Measurements from ENCODE around the gene PRDM2. TPM values are rescaled to one million over a fixed set of nuclear protein-coding genes. Genes with fewer than 3 reads are reported as not detected.

Gene PRDM2
- total RNA-seq, 1 donor from 2014 or later = 55.2 TPM

GRCh38 chr1:13830170-13830569, 130.2 kb downstream of the PRDM2 start:
- TF ChIP-seq, protein P1, sequence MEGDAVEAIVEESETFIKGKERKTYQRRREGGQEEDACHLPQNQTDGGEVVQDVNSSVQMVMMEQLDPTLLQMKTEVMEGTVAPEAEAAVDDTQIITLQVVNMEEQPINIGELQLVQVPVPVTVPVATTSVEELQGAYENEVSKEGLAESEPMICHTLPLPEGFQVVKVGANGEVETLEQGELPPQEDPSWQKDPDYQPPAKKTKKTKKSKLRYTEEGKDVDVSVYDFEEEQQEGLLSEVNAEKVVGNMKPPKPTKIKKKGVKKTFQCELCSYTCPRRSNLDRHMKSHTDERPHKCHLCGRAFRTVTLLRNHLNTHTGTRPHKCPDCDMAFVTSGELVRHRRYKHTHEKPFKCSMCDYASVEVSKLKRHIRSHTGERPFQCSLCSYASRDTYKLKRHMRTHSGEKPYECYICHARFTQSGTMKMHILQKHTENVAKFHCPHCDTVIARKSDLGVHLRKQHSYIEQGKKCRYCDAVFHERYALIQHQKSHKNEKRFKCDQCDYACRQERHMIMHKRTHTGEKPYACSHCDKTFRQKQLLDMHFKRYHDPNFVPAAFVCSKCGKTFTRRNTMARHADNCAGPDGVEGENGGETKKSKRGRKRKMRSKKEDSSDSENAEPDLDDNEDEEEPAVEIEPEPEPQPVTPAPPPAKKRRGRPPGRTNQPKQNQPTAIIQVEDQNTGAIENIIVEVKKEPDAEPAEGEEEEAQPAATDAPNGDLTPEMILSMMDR (conservative IDR thresholded peaks at IDR 0.05) = no peak
- Mint-ChIP-seq H3K9me3 (no peaks in the 10 kb centered on the region), H3K4me3 (no peak overlapping the region), H3K4me1 (no peaks in the 10 kb centered on the region), H3K27ac (ENCODE audit: unreplicated experiment) (no peak overlapping the region), H3K27me3 (ENCODE audit: low read depth) (peaks cover 9% of the 10 kb centered on the region), H3K36me3 (ENCODE audit: low read depth) (peaks cover 6% of the 10 kb centered on the region)
- DNase-seq (ENCODE audit: low read depth, low spot score) = no peak

DNA sequence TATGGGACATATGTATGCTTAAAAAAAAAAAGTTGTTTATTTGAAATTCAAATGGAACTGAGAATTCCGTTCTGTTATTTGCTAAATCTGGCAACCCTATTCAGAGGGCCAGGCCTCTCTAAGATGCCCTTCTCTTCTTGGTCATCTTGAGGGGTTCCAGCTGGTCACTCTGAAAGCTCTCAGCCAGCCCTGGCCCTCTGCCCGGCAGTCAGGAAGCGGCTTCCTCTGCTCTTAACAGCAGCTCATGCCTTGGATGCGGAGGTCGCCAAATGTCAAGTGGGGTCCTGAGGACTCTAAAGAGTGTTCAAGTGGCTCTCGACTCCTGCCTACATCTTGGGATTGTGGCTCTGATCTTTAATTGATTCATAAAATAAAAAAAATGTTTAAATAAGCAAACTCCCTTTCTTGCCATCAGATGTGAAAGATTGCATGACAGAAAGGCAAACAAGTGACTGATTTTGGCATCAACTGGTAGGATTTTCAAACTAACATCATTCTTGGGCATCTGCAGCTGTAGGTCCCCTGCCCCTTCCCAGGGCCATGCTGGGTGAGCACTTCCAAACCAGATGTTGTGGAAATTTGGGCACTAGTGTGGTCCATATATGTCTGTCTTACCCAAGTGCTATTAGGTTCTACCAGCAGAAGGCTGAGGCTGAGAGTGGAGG, 130.8 kb downstream of the PRDM2 start:
- Mint-ChIP-seq H3K9me3 (no peaks in the 10 kb centered on the region), H3K4me3 (no peak overlapping the region), H3K36me3 (ENCODE audit: low read depth) (peaks cover 4% of the 10 kb centered on the region), H3K4me1 (no peaks in the 10 kb centered on the region), H3K27me3 (ENCODE audit: low read depth) (peaks cover 11% of the 10 kb centered on the region), H3K27ac (ENCODE audit: unreplicated experiment) (no peak overlapping the region)
- TF ChIP-seq, protein P1 (conservative IDR thresholded peaks at IDR 0.05) = no peak
- DNase-seq (ENCODE audit: low read depth, low spot score) = no peak

DNA sequence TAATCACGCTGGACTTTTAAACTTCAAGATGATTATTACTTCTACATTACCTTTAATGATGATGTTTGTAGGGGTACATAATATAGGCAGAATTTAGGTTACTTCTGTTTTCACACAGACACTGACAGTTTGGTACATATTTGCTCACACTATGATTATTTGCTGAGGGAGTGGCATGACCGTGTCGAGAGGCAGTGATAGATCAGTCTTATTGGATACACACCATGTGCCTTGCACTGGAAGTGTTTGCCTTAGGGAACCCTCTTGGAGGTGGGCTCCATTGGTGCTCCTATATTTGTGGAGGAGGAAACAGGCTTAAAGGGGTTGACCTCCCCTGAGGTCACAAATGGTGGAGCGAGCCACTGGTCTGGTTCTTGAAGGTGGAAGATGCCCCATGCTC, 132.1 kb downstream of the PRDM2 start:
- no peaks in the 10 kb centered on the region for H3K36me3 Mint-ChIP-seq (ENCODE audit: low read depth)
- DNase-seq (ENCODE audit: low read depth, low spot score) = no peak
- no peak overlapping the region for H3K27ac Mint-ChIP-seq (ENCODE audit: unreplicated experiment)
- no peaks in the 10 kb centered on the region for H3K9me3 Mint-ChIP-seq
- H3K4me3 Mint-ChIP-seq = no peak overlapping the region
- TF ChIP-seq, protein P1 (conservative IDR thresholded peaks at IDR 0.05) = no peak
- H3K4me1 Mint-ChIP-seq = no peaks in the 10 kb centered on the region
- peaks cover 17% of the 10 kb centered on the region for H3K27me3 Mint-ChIP-seq (ENCODE audit: low read depth)

GRCh38 chr1:13832536-13832935, 132.5 kb downstream of the PRDM2 start:
- H3K4me3 Mint-ChIP-seq = no peak overlapping the region
- H3K27me3 Mint-ChIP-seq (ENCODE audit: low read depth) = peaks cover 17% of the 10 kb centered on the region
- no peaks in the 10 kb centered on the region for H3K36me3 Mint-ChIP-seq (ENCODE audit: low read depth)

DNA sequence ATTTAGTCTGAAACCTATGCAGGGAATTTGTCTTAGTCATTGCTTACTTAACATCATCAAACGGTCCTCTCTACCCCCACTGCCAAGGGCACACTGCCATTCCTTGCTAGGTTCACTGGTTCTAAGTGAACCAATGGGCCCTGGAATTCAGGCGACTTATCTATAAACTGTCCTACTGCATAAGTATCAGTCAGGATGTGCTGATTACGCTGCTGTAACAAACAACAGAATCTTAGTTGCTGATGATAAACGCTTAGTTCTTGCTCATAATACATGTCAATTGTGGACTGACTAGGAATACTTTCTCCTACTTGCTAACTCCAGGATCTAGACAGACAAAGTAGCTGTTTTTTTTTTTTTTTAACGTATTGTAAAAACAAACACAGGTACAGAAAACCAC, 136.1 kb downstream of the PRDM2 start:
- no peaks in the 10 kb centered on the region for H3K4me1 Mint-ChIP-seq
- H3K36me3 Mint-ChIP-seq (ENCODE audit: low read depth) = no peaks in the 10 kb centered on the region
- H3K9me3 Mint-ChIP-seq = peaks cover 2% of the 10 kb centered on the region
- H3K4me3 Mint-ChIP-seq = no peak overlapping the region
- TF ChIP-seq, protein P1 (conservative IDR thresholded peaks at IDR 0.05) = no peak
- H3K27me3 Mint-ChIP-seq (ENCODE audit: low read depth) = peaks cover 12% of the 10 kb centered on the region
- DNase-seq (ENCODE audit: low read depth, low spot score) = no peak
- H3K27ac Mint-ChIP-seq (ENCODE audit: unreplicated experiment) = no peak overlapping the region

More at GRCh38 chr1:13832536-13832935, 132.5 kb downstream of the PRDM2 start:
- Mint-ChIP-seq H3K27ac (ENCODE audit: unreplicated experiment) (no peak overlapping the region), H3K4me1 (no peaks in the 10 kb centered on the region), H3K9me3 (no peaks in the 10 kb centered on the region)
- no peak for DNase-seq (ENCODE audit: low read depth, low spot score)
- TF ChIP-seq, protein P1 (conservative IDR thresholded peaks at IDR 0.05) = no peak

Measured in neural crest cell (in vitro differentiated cells).